ENCODE results near the gene ATG9A. TPM values are rescaled to one million over a fixed set of nuclear protein-coding genes. Genes with fewer than 3 reads are reported as not detected.
A peak's percentile ranks its signal among the peaks of the same experiment; 100 is the strongest.

The ATG9A gene
- total RNA-seq, 2 donors from 2014 or later = 45.4 to 45.7 TPM

DNA sequence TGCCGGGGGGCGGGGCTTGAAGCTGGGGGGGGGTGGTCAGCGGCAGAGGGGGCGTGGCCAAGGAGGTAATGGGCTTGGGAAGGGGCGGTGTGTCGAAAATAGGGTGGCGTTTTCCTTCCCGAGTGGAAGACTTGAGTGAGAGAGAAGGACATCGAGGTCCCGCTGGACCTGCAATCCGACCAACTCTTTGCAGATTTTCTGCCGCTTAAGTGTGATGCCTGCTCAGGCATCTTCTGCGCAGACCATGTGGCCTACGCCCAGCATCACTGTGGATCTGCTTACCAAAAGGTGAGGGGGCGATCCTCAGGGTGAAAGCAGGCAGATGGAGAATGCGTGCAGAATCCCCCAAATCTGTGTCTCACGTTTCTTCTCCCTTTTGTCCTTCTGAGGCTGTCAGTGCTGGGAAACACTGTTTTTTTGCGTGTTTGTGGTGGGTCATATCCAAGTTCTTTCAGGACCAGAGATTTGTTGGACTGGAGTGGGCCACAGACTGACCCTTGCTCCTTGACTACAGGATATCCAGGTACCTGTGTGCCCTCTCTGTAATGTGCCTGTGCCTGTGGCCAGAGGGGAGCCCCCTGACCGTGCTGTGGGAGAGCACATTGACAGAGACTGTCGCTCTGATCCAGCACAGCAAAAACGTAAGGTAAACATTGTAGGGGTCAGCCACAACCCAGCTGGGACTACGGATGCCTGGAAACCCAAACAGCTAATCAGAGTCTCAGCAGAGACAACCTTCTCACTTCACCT, 22.1 kb downstream of the ATG9A start:
- DNase-seq = no peak
- Histone ChIP-seq H3K4me1 (ENCODE audit: control insufficient read depth, insufficient read depth, low read length) (no peaks in the 10 kb centered on the region), H3K9ac (ENCODE audit: extremely low read depth, low read length, poor library complexity, severe bottlenecking) (peak overlapping the region; percentile 7), H3K4me3 (ENCODE audit: low read length) (peak overlapping the region; percentile 77), H3K9me3 (ENCODE audit: control insufficient read depth, low read length) (no peaks in the 10 kb centered on the region), H3K27me3 (ENCODE audit: control insufficient read depth, insufficient read depth, low read length, poor library complexity, severe bottlenecking) (no peaks in the 10 kb centered on the region), H3K36me3 (ENCODE audit: control insufficient read depth, insufficient read depth, low read length) (peaks cover 33% of the 10 kb centered on the region), H3K27ac (ENCODE audit: low read depth, low read length) (no peak overlapping the region)
- H3K36me3 Mint-ChIP-seq (ENCODE audit: low read depth) = peaks cover 29% of the 10 kb centered on the region
- H3K27ac Mint-ChIP-seq = peak overlapping the region; percentile 64
- peak overlapping the region; percentile 68 for H3K4me3 Mint-ChIP-seq
- TF ChIP-seq, protein P1, sequence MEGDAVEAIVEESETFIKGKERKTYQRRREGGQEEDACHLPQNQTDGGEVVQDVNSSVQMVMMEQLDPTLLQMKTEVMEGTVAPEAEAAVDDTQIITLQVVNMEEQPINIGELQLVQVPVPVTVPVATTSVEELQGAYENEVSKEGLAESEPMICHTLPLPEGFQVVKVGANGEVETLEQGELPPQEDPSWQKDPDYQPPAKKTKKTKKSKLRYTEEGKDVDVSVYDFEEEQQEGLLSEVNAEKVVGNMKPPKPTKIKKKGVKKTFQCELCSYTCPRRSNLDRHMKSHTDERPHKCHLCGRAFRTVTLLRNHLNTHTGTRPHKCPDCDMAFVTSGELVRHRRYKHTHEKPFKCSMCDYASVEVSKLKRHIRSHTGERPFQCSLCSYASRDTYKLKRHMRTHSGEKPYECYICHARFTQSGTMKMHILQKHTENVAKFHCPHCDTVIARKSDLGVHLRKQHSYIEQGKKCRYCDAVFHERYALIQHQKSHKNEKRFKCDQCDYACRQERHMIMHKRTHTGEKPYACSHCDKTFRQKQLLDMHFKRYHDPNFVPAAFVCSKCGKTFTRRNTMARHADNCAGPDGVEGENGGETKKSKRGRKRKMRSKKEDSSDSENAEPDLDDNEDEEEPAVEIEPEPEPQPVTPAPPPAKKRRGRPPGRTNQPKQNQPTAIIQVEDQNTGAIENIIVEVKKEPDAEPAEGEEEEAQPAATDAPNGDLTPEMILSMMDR (conservative IDR thresholded peaks at IDR 0.05) = no peak
- peaks cover 6% of the 10 kb centered on the region for H3K4me1 Mint-ChIP-seq
- peaks cover 4% of the 10 kb centered on the region for H3K9me3 Mint-ChIP-seq
- 32 to 41% methylated on average over 15 to 22 of the region's 22 CpGs for WGBS, 2 experiments (ENCODE audit: insufficient coverage in 1 of 2, insufficient read length in 1 of 2)
- H3K27me3 Mint-ChIP-seq (ENCODE audit: insufficient read depth) = peaks cover 9% of the 10 kb centered on the region

DNA sequence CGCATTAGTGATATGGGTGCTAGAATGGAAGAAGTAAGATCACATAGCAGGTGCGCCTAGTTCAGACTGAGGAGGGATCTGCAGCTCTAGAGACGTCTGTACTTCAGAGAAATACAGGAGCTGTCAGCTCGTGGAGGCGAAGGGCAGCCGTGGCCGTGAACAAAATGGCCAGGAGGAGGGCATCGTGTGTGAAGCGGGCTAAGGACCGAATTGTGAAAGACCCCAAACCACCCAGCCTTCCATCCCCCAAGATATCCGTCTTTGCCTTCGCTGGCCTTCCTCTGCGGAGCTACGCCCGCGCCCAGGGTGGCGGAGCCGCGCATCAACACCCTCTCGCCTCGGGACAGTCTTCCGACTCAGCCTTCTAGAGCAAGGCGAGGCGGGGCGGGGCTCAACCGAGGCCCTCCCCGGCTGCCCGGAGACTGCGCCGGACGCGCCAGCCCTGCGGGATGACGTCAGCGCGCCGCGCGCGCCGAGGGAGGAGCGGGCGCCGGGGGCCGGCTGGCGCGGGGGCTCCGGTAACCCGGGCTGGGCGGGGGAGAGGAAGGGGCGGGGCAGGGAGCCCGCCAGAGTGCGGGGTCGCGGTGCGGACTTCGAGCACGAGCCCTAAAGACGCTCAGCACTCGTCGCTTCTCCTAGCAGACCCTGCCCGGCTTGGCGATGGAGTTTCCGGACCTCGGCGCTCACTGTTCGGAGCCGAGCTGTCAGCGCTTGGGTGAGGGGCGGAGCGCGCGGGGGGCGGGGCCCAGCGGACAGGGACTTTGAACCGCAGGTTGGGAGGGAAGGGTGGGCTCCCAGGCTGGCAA, 22.9 kb downstream of the ATG9A start, which contains the start of gene ZFAND2B:
Gene ZFAND2B (plus strand): TSS at position 455 of the 806 bp plus-strand sequence. CDS start 206 bp downstream, at position 661.
- TF ChIP-seq, protein P1 (conservative IDR thresholded peaks at IDR 0.05) = peak; percentile 41
- Mint-ChIP-seq H3K27ac (peak within 1 kb of the TSS; percentile 95), H3K9me3 (peaks cover 4% of the 10 kb centered on the region), H3K4me3 (peak within 1 kb of the TSS; percentile 68), H3K4me1 (peaks cover 6% of the 10 kb centered on the region), H3K36me3 (ENCODE audit: low read depth) (peaks cover 22% of the 10 kb centered on the region), H3K27me3 (ENCODE audit: insufficient read depth) (peaks cover 9% of the 10 kb centered on the region)
- H3K27me3 ChIP-seq (ENCODE audit: control insufficient read depth, insufficient read depth, low read length, poor library complexity, severe bottlenecking) = no peaks in the 10 kb centered on the region
- H3K27ac ChIP-seq (ENCODE audit: low read depth, low read length) = peak within 1 kb of the TSS; percentile 89
- peaks cover 28% of the 10 kb centered on the region for H3K36me3 ChIP-seq (ENCODE audit: control insufficient read depth, insufficient read depth, low read length)
- no peaks in the 10 kb centered on the region for H3K4me1 ChIP-seq (ENCODE audit: control insufficient read depth, insufficient read depth, low read length)
- 0 to 9% methylated on average over 8 to 75 of the region's 76 CpGs for WGBS, 2 experiments (ENCODE audit: insufficient coverage in 1 of 2, insufficient read length in 1 of 2)
- peak within 1 kb of the TSS; percentile 90 for H3K4me3 ChIP-seq (ENCODE audit: low read length)
- peak within 1 kb of the TSS; percentile 60 for H3K9ac ChIP-seq (ENCODE audit: extremely low read depth, low read length, poor library complexity, severe bottlenecking)
- no peaks in the 10 kb centered on the region for H3K9me3 ChIP-seq (ENCODE audit: control insufficient read depth, low read length)
- DNase-seq = peak; percentile 98

DNA sequence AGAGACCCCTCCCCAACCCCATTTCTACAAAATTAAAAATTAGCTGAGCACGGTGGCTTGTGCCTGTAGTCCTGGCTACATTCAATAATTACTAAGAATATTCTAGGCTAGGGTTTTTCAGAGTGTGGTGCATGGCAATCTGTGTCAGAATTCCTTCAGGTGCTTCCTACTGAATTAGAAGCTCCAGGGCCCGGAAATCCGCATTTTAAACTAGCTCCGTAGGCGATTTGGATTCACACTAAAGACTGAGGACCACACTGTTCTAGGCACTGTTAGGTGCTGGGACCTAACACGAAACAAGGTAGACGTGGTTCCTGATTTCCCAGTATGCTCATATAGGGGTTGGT, 23.5 kb downstream of the ATG9A start:
- 35 to 40% methylated on average over 6 to 7 of the region's 7 CpGs for WGBS, 2 experiments (ENCODE audit: insufficient coverage in 1 of 2, insufficient read length in 1 of 2)
- H3K27ac Mint-ChIP-seq = peak overlapping the region; percentile 95
- peak overlapping the region; percentile 90 for H3K4me3 ChIP-seq (ENCODE audit: low read length)

More for the DNA sequence above, 23.5 kb downstream of the ATG9A start:
- no peaks in the 10 kb centered on the region for H3K4me1 ChIP-seq (ENCODE audit: control insufficient read depth, insufficient read depth, low read length)
- peak overlapping the region; percentile 83 for H3K27ac ChIP-seq (ENCODE audit: low read depth, low read length)
- H3K9ac ChIP-seq (ENCODE audit: extremely low read depth, low read length, poor library complexity, severe bottlenecking) = peak overlapping the region; percentile 60
- H3K27me3 ChIP-seq (ENCODE audit: control insufficient read depth, insufficient read depth, low read length, poor library complexity, severe bottlenecking) = no peaks in the 10 kb centered on the region
- peak overlapping the region; percentile 68 for H3K4me3 Mint-ChIP-seq
- peaks cover 20% of the 10 kb centered on the region for H3K36me3 Mint-ChIP-seq (ENCODE audit: low read depth)
- H3K4me1 Mint-ChIP-seq = peaks cover 6% of the 10 kb centered on the region
- H3K36me3 ChIP-seq (ENCODE audit: control insufficient read depth, insufficient read depth, low read length) = peaks cover 23% of the 10 kb centered on the region
- no peak for DNase-seq
- H3K9me3 Mint-ChIP-seq = peaks cover 7% of the 10 kb centered on the region
- H3K27me3 Mint-ChIP-seq (ENCODE audit: insufficient read depth) = peaks cover 9% of the 10 kb centered on the region
- no peaks in the 10 kb centered on the region for H3K9me3 ChIP-seq (ENCODE audit: control insufficient read depth, low read length)
- TF ChIP-seq, protein P1 (conservative IDR thresholded peaks at IDR 0.05) = no peak
